ENCODE measurements around the gene PCSK6. TPM values are rescaled to one million over a fixed set of nuclear protein-coding genes. Genes with fewer than 3 reads are reported as not detected.

PCSK6 gene
- total and polyA plus RNA-seq, 2 experiments from 2014 or later, result 0.38 TPM; not detected in 1

- Histone ChIP-seq H3K9me2 (ENCODE audit: insufficient read depth) (no peaks in the 10 kb centered on the region), H3K9ac (no peak overlapping the region), H3K9me3 (ENCODE audit: low read depth) (no peaks in the 10 kb centered on the region), H3K4me2 (ENCODE audit: unreplicated experiment) (no peak overlapping the region), H3K4me3 (no peak overlapping the region), H3K36me3 (ENCODE audit: low read depth) (no peaks in the 10 kb centered on the region), H3K79me2 (ENCODE audit: insufficient read depth) (no peaks in the 10 kb centered on the region), H2AFZ (no peak overlapping the region), H3K4me1 (ENCODE audit: insufficient read depth) (no peaks in the 10 kb centered on the region), H3K27me3 (replicated peaks; ENCODE audit: insufficient read depth) (no peaks in the 10 kb centered on the region), H3F3A (ENCODE audit: insufficient read depth) (no peaks in the 10 kb centered on the region), H3K27ac (no peak overlapping the region), H4K20me1 (ENCODE audit: insufficient read depth) (no peaks in the 10 kb centered on the region)
- DNase-seq, result no peak
- 66 to 69% methylated on average over 16 of the region's 16 CpGs for WGBS, 2 experiments (ENCODE audit: low coverage in 1 of 2, low lambda C conversion rate in 2 of 2, missing lambda C conversion rate in 2 of 2)
- in situ Hi-C loops (cut with MboI), result no loop called here
- TF ChIP-seq EZH2 (IDR thresholded peaks at IDR 0.05; ENCODE audit: insufficient read depth, poor library complexity, severe bottlenecking) (no peak), EZH2phosphoT487 (IDR thresholded peaks at IDR 0.05; ENCODE audit: insufficient read depth, low read depth) (no peak)
Measured at GRCh38 chr15:101307897-101308603, 181.5 kb downstream of the PCSK6 start.

GRCh38 chr15:101307048-101307896, 182.2 kb downstream of the PCSK6 start:
- in situ Hi-C loops (cut with MboI), result no loop called here
- TF ChIP-seq EZH2phosphoT487 (IDR thresholded peaks at IDR 0.05; ENCODE audit: insufficient read depth, low read depth), result no peak

GRCh38 chr15:101306341-101307047, 183.0 kb downstream of the PCSK6 start:
- no peaks in the 10 kb centered on the region for H3K79me2 ChIP-seq (ENCODE audit: insufficient read depth)
- no peak overlapping the region for H3K4me2 ChIP-seq (ENCODE audit: unreplicated experiment)
- H3K9me2 ChIP-seq (ENCODE audit: insufficient read depth), result no peaks in the 10 kb centered on the region
- in situ Hi-C loops (cut with MboI), result no loop called here
- no peaks in the 10 kb centered on the region for H4K20me1 ChIP-seq (ENCODE audit: insufficient read depth)
- no peak overlapping the region for H2AFZ ChIP-seq
- no peaks in the 10 kb centered on the region for H3K4me1 ChIP-seq (ENCODE audit: insufficient read depth)
- WGBS, 2 experiments (ENCODE audit: low coverage in 1 of 2, low lambda C conversion rate in 2 of 2, missing lambda C conversion rate in 2 of 2), result 50 to 60% methylated on average over 10 of the region's 10 CpGs
- TF ChIP-seq EZH2 (IDR thresholded peaks at IDR 0.05; ENCODE audit: insufficient read depth, poor library complexity, severe bottlenecking) (no peak), EZH2phosphoT487 (IDR thresholded peaks at IDR 0.05; ENCODE audit: insufficient read depth, low read depth) (no peak)
- no peaks in the 10 kb centered on the region for H3K36me3 ChIP-seq (ENCODE audit: low read depth)
- H3K27ac ChIP-seq, result no peak overlapping the region
- H3K9ac ChIP-seq, result no peak overlapping the region
- H3K4me3 ChIP-seq, result no peak overlapping the region
- H3K9me3 ChIP-seq (ENCODE audit: low read depth), result no peaks in the 10 kb centered on the region
- H3K27me3 ChIP-seq (replicated peaks; ENCODE audit: insufficient read depth), result no peaks in the 10 kb centered on the region
- H3F3A ChIP-seq (ENCODE audit: insufficient read depth), result no peaks in the 10 kb centered on the region
- DNase-seq, result no peak

More at GRCh38 chr15:101307048-101307896, 182.2 kb downstream of the PCSK6 start:
- Histone ChIP-seq H3K9me2 (ENCODE audit: insufficient read depth) (no peaks in the 10 kb centered on the region), H3F3A (ENCODE audit: insufficient read depth) (no peaks in the 10 kb centered on the region), H3K9ac (no peak overlapping the region), H3K27ac (no peak overlapping the region), H3K79me2 (ENCODE audit: insufficient read depth) (no peaks in the 10 kb centered on the region), H2AFZ (no peak overlapping the region), H3K4me1 (ENCODE audit: insufficient read depth) (no peaks in the 10 kb centered on the region), H3K4me3 (no peak overlapping the region), H3K27me3 (replicated peaks; ENCODE audit: insufficient read depth) (no peaks in the 10 kb centered on the region), H3K36me3 (ENCODE audit: low read depth) (no peaks in the 10 kb centered on the region), H3K9me3 (ENCODE audit: low read depth) (no peaks in the 10 kb centered on the region), H4K20me1 (ENCODE audit: insufficient read depth) (no peaks in the 10 kb centered on the region), H3K4me2 (ENCODE audit: unreplicated experiment) (no peak overlapping the region)
- WGBS, 2 experiments (ENCODE audit: low coverage in 1 of 2, low lambda C conversion rate in 2 of 2, missing lambda C conversion rate in 2 of 2), result 48 to 51% methylated on average over 24 of the region's 24 CpGs
- DNase-seq, result no peak

- no peak overlapping the region for H3K9ac ChIP-seq
- H3K9me3 ChIP-seq (ENCODE audit: low read depth), result no peaks in the 10 kb centered on the region
- DNase-seq, result no peak
- no peak overlapping the region for H3K4me2 ChIP-seq (ENCODE audit: unreplicated experiment)
- no peak overlapping the region for H3K27ac ChIP-seq
- in situ Hi-C loops (cut with MboI), result no loop called here
- no peak overlapping the region for H3K4me3 ChIP-seq
- no peaks in the 10 kb centered on the region for H3K9me2 ChIP-seq (ENCODE audit: insufficient read depth)
- no peaks in the 10 kb centered on the region for H3F3A ChIP-seq (ENCODE audit: insufficient read depth)
- no peaks in the 10 kb centered on the region for H3K27me3 ChIP-seq (replicated peaks; ENCODE audit: insufficient read depth)
- no peaks in the 10 kb centered on the region for H3K4me1 ChIP-seq (ENCODE audit: insufficient read depth)
- TF ChIP-seq EZH2phosphoT487 (IDR thresholded peaks at IDR 0.05; ENCODE audit: insufficient read depth, low read depth) (no peak), EZH2 (IDR thresholded peaks at IDR 0.05; ENCODE audit: insufficient read depth, poor library complexity, severe bottlenecking) (no peak)
- no peak overlapping the region for H2AFZ ChIP-seq
- no peaks in the 10 kb centered on the region for H4K20me1 ChIP-seq (ENCODE audit: insufficient read depth)
- 73 to 77% methylated on average over 4 to 8 of the region's 8 CpGs for WGBS, 2 experiments (ENCODE audit: low coverage in 1 of 2, low lambda C conversion rate in 2 of 2, missing lambda C conversion rate in 2 of 2)
- H3K79me2 ChIP-seq (ENCODE audit: insufficient read depth), result no peaks in the 10 kb centered on the region
- no peaks in the 10 kb centered on the region for H3K36me3 ChIP-seq (ENCODE audit: low read depth)
Measured at GRCh38 chr15:101305820-101306255, 183.7 kb downstream of the PCSK6 start.
